ENCODE data around the gene GPC6.

The GPC6 gene

DNA sequence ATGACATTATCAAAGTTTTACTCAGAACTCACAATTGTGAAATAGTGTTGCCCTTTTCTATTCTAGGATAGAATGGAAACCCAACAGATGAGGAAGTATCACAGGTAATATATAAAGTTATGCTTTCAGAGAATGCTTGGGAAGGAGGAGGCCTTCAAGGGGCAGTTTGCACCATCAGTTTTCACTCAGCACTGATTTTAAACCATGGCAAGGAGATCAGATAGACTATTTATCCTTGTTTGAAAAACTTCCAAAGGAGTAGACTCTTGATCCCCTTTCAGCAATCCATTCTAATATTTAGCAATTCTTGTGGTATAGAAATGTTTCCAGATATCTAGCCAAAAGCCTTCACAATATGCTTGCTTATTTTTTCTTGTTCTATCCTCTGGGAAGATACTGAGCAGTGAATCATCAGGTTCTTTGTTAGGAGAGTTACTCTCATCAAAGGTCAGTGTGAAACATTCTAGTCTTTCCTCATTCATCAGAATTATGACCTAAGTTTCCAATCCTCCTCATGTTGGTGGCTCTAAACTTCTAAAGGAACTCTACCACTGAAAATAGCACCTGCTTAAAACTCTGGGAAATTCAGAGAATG, 3.8 kb downstream of the GPC6 start:
- DNase-seq (ENCODE audit: low spot score), result no peak

DNA sequence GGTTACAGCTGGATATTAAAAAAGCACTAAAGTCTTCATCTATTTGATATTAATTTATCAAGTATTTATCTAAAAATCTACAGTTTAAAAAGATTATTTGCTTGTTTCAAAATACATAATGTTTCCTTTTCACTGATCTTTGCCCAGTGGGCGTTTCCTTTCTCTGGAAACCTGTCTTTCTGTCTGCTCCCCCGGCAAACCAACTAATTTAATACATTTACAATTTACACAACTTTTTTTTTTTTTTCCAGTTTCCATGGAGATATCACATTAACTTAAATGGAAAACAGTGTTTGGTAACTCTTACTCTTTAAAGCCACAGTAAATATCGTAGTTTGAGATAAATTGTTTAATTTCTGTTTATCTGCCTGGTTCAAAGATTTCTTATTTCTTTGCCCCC, 5.3 kb downstream of the GPC6 start:
- DNase-seq (ENCODE audit: low spot score), result no peak

DNA sequence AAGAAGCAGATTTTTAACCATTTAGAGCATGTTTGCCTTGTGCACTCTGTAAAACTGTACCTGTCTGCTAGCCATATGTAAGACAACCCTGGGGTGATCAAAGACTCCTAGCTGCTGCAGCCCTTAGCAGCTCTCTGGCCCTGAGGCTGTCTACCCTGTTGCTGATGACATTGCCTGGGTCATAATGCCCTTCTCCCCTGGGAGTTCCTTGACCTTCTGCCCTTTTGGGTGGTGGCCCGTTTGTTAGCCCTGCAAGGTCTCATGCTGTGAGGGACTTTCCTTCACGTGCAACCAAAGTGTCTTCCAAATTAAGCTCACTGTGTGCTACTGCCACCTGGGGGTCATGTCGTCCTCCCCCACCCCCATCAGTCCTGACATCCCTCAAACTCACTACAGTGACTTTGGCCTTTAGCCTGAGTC, 7.4 kb downstream of the GPC6 start:
- DNase-seq (ENCODE audit: low spot score), result no peak

DNA sequence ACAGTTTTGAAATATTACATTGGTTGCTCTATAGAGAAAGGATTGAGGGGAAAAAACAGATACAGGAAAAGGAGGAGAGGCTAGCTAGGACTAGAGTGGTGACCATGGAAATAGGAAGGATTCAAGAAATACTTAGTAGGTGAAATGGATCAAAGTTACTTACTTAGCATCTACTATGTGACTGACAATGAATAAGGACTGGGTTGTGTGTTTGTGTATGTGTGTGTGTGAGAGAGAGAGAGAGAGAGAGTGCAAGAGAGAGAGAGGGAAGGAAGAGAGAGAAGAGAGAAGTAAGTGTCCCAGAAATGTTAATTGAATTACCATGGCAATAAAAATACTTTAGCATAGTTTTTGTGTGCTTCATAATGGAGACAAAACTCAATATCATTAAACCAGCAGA, 7.9 kb downstream of the GPC6 start:
- no peak for DNase-seq (ENCODE audit: low spot score)

DNA sequence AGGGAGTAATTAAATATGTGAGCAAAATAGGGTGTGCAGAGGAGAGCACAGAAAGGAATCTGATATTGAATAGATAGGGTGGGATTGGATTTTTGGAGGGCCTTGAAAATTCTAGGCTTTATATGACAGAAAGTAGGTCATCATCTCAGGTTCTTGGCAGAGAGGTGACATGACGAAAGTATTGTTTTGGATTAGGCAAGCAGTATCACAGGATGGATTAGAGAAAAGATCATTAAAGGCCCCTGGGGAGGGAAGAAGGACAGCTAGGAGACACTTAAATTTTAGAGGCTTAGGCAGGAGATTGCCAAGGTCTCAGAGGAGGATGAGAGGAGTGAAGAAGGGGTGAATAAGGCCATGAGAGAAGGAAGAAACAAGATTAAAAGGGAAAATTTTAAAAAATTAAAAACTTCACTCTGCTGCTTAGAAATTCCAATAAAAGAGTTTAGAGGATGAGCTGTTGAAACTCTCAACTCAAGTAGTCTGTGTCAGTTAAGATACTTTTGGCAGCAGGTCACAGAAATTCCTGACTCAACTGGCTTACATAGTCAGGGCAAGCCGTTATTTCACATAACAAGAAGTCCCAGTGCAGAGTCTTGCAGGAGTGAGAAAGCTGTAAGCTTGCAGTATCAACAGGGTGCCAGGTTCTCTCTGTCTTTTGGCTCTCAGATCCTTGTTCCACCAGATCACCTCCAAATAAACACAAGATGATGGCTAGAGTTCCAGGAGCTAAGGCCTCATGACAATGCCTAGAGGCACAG, 8.8 kb downstream of the GPC6 start:
- no peak for DNase-seq (ENCODE audit: low spot score)

DNA sequence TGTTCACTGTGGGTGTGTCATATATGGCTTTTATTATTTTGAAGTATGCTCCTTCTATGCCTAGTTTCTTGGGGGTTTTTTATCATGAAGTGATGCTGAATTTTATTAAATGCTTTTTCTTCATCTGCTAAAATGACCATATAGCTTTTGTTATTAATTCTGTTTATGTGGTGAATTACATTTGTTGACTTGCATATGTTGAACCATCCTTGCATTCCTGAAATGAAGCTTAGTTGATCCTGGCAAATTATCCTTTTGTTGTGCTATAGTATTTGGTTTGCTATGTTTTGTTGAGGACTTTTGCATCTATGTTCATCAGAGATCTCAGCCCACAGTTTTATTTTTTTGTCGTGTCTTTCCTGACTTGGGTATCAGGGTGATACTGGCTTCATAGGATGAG, 12.1 kb downstream of the GPC6 start:
- DNase-seq (ENCODE audit: low spot score), result no peak

DNA sequence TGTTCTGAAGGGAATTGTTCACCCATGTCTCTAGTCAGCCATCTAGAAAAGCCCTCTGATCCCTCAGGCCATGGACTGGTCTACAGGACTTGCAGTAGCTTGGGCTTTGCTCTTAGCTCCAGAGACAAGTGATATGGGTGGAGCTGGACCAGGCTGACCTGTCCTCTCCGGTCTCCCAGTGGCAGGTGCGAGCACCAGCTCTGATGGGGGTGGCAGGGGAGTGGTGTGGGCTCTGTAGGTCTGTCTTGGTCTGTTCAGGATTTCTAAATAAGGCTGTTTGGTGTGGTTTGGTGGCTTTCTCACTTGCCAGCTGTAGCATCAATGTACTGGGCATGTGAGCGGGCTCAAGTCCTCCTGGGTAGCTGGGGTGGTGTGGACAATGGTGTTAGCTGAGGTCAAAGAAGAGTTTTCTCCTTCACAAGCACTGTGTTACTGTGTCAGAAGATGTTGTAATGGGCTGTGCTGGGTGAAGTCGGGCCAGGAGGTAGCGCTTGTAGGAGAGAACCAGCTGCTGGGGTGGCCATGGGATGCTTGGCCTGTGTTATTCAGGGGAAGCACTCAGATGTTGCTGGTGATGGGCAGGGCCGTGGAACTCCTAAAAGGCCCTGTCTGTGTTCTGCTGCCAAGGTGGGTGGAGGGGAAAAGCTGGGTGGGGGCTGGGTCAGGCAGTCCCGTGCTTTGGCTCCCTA, 16.9 kb downstream of the GPC6 start:
- no peak for DNase-seq (ENCODE audit: low spot score)

DNA sequence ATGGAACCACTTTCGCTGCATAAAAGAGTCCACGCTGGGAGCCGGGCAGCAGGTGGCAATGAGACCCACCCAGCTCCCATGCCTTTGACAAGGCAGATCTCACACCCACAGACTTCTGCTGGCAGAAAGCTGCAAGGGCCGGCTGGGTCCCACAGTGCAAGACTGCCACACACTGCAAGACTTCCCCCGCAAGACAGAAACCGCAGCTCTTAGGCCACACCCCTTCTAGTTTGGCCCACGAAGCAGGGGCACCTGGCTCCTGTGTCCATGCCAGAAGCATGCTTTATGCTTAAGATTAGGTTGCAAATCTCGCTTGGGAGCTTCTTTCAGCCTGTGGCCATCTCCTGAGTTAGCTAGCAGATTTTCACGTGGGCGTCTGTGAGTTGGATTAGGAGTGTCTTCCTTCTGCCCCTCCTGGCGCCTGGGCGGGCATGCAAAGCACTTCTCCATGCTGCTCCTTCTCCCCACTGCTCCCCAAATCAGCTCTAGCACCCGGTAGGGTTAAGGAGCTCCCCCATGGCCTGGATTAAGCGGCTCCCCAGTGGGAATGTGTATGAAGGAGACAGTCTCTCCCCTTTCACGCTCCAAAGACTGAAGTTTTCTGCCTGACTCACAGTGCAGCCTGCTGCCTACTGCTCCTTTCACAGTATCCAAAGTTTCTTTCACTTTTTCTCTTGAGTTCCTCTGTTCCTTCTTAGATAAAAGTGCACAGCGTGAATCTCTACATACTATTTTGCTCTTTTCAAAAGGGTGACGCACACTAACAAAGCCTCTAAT, 17.7 kb downstream of the GPC6 start:
- DNase-seq (ENCODE audit: low spot score), result no peak

DNA sequence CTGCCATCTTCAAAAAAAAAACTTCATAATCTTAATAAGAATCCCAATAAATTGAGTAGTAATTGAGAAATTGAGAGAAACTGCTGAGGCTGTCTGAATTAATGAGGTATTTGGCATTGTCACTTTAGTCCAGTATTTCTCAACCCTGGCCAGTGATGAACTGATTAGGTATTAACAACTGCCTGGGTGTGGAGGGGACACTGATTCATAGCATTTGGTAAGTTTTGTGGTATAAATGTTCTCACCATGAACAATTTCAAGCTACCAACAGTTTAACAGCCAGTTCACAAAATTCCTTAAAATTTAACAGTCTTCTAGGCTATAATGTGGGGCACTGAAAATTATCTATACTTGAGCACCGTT, 18.3 kb downstream of the GPC6 start:
- no peak for DNase-seq (ENCODE audit: low spot score)

DNA sequence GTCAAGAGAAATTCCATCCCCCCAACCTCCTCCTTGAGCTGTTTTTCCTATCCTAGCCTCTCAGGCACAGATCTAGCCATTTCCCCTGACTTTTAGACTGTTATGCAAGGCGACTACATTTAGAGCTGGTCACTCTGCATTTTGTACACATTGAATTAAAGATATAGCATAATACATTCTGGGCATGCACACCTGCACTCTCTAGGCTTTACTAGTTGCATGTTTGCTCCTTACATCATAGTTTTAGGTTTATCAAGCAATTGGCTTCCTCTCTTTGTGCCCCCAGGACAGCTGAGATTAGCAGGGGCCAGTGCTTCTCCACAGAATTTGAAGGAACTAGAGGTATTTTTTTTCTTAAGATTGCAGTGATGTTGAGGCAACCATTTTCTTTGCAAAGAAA, 19.5 kb downstream of the GPC6 start:
- no peak for DNase-seq (ENCODE audit: low spot score)

DNA sequence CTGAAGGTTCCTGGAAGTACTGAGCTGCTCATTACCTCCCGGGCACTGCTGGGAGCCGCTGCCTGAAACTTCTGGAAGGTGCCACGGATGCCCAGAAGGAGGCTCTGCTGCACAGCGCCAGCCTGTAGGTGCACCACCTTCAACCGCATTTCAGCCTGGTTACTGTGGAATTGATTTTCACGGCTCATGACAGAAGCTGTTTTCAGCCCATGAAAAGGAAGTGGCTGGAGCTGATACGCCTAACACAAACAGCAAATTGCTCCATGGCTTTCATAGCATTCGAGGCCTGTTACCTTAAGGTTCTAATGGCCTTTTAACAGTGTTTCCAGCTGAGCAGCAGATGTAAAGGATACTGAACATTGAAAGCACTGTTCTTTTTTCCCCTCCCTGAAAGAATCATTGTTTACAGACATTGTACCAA, 22.0 kb downstream of the GPC6 start:
- no peak for DNase-seq (ENCODE audit: low spot score)

DNA sequence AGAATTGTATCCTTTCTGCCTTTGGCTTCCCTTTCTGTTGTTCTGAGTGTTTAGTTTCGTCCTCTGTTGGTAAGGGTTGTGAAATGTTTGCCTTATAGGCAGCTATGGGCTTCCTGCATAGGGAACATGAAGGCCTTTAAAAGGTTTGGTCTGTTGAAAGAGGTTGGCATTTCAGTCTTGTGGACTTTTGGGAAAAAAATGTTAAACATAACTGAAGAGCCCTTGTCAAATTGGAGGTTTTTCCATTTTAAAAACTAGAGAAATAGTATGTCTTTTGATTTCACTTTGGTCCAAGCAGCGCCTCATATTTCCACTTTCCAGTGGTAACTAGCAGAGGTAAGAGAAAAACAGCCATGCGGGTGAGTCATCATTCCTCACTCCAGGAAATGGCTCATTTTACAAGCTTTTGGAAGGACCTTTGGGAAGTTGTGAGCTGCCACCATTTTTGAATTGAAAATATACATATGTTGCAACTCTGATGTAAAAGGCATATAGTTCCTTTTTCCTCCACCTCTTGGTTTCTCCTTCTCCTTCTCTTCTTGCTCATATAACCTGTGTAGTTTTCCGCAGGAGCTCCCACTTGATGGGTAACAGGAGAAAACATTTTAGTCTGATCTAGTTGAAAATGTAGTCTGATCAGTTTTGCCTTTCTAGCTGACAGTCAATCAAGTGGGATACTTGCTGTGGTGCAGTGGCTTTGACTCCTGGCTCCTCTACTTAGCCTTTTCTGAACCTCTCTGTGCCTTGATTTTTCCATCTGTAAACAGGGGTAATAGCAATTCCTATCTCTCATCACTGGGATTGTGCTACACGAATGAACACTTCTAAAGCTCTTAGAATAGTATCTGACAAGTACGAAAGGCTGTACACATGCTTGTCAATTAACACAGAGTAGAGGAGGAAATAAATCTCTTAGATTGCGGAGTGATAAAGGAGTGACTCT, 23.0 kb downstream of the GPC6 start:
- no peak for DNase-seq (ENCODE audit: low spot score)

DNA sequence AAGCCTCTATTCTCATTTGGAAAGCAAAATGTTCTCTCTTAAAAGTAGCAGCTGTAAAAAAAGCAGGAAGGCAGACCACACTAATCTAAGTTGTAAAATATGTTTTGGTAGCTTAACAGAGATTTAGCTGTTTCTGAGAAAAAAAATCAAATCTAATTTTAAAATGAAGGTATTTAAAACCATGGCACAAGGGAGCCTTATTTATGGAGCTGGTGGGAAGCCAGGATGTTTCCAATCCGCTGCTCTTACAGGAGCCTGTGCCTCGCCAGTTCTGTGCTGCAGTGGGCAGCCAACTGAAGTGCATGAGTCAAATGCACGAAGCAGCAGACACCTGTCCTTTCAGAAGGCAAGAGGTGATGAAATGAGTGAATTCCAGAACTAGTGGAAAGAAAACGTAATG, 28.2 kb downstream of the GPC6 start:
- DNase-seq (ENCODE audit: low spot score), result no peak

DNA sequence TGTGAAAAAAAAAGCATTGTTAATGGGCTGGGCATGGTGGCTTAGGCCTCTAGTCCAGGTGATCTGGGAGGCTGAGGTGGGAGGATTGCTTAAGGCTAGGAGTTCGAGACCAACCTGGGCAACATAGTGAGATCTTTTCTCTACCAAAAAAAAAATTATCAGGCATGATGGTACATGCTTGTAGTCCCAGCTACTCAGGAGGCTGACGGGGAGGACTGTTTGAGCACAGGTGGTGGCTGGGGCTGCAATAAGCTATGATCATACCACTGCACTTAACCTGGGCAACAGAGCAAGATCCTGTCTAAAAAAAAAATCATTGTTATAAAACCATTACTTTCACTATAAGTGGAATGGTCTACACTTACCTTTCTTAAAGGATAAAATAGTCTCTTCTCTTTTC, 30.4 kb downstream of the GPC6 start:
- no peak for DNase-seq (ENCODE audit: low spot score)

DNA sequence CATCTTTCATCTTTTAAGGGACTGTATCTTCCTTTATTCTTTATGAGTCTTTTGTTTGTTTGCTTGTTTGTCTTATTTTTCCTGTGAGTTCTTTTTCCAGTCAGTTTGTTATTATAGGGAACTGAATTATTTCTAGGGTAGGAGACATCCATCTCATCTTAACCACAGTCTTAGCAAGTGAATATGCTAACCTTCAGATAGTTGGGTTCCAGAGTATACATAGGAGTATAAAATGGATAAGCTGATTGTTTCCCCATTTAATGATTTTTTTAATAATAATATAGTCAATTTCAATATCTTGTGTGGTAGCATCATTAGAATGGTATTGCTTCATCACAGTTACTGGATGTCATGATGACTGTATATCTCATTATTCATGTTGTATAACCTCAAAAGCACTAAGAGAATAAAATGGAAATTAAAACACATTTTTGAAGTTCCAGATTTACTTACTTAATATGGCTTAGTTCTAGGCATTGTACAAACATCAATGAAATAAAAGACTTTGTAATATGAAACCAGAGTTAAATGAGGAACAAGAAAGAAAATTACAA, 33.0 kb downstream of the GPC6 start:
- DNase-seq (ENCODE audit: low spot score), result no peak

DNA sequence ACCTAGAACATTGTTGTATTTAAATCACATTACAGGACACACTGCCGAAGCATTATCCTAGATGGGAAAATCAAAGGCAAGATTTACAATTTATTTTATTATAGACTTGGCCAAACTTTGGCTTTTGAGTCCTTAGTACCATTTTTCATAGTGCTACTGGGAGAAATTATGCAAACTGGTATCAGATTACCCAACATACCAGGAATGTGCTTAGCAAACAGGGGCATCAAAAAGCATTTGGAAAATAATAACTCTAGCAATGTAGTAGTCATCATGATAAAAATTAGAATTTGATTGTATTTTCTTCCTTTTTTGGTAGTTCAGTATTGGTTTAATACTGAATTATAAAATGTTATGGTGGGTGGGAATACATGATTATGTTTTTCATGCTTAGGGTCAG, 34.0 kb downstream of the GPC6 start:
- DNase-seq (ENCODE audit: low spot score), result no peak

DNA sequence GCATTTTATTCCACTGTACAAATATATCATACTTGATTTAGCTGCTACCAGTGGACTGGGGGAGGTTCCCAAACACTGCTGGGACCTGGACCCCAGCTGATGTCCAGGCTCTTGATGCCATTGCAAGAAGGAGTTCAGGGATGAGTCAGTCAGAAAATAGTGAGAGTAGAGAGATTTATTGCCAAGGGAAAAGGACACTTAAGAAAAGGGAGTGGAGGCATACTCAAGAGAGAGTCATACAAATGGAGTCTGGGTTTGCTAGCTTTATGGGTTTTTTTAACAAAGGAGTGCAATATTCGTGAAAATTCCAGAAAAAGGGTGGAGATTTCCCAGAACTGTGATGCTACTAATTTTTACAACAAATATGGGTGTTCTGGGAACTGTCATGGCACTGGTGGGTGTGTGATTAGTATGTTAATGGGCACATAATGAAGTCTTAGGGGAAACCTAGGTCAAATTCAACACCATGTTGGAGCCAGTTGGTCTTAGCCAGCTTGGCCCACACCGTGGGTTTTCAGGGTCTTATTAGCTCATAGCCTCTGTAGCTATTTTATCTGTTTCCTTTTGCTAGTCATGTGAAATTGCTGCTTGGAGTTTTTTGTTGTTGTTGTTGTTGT, 36.2 kb downstream of the GPC6 start:
- no peak for DNase-seq (ENCODE audit: low spot score)

DNA sequence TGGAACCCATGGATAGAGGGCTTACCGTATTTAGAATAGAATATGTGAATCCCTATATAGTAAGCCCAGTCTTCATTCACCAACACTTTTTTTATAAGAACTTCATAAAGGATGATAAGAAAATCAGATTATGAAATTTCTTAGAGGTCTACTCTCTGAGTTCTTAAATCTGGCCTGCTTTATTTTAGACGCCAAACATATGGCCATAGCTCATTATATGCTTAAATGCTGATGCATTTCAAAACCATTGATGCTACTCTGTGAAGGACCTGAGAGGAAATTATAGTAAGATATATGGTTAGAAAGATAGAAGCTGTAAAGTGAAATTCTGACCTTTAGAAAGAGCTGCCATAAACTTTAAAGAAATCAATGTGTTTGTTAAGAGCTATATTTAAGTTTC, 38.3 kb downstream of the GPC6 start:
- DNase-seq (ENCODE audit: low spot score), result no peak

DNA sequence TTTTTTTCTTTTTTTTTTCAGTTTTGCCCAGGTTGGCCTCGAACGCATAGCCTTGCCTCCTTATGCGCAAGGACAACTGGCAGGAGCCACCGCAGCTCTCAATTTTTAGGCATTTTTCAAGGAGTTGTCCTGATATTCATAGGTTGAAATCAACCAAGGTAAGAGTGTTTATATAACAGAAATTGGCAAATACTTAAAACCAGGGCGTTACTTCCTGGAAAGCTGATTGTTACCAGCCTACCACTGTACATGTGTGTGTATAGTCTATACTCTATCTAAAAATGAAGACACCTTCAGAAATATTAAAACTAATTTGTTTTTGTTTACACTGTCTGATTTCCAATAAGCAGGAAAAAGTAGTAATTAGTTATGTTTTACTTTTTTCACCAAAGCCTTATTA, 39.2 kb downstream of the GPC6 start:
- DNase-seq (ENCODE audit: low spot score), result no peak

DNA sequence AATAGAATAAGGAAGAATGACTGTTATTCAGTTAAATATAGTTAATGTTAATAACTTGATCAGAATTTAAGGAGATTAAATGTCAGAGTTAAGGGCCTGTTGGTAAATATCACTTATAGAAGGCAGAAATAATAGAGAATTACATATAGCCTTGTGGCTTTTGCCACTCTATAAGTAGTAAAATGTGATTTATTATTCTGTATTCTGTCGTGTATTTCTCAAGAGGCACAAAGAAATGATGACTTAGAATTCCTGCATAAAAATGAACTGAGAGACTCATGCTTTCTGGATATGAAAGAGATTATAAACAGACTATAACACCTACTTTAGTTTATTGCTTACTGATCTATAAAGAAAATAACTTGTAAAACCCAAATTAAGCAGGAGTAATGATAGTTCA, 40.1 kb downstream of the GPC6 start:
- no peak for DNase-seq (ENCODE audit: low spot score)

Measured in activated CD4-positive, alpha-beta T cell treated with anti-CD3 and anti-CD28 coated beads, Interleukin-2, Interleukin-4, amounts not matched to agents 100 ng/mL and 50 ng/mL, durations not matched to agents 16 hours and 8 hours (primary cell).